H1 (cell line): ENCODE measurements around the gene DHRS2. TPM values are rescaled to one million over a fixed set of nuclear protein-coding genes. Genes with fewer than 3 reads are reported as not detected.

Experiments used
- CTCF ChIA-PET: fragments of 300-600 bp; sonication (Branson Sonifier 250); formaldehyde crosslinking; loops from one replicate; lab custom pipeline; 2021; ENCODE audit not compliant: partially characterized antibody; lab: Charles Lee
- POLR2A ChIA-PET: fragments of 300-600 bp; sonication (Branson Sonifier 250); formaldehyde crosslinking; loops from one replicate; lab custom pipeline; 2021; ENCODE audit warnings: inconsistent platforms; ENCODE audit not compliant: partially characterized antibody; lab: Charles Lee
- DNase-seq, 2 experiments: peaks; one replicate each; pipeline versions ENCODE4 v3.0.0 to v3.0.0-alpha.2; 2010 to 2022; ENCODE audit warnings: low spot score in 2 of 2, low read depth in 1 of 2, mixed read lengths in 1 of 2
- FAIRE-seq: peaks from 2 replicates; lab custom pipeline; 2011; peaks lifted over from hg19 to GRCh38; lab: Jason Lieb, UNC
- H2AFZ ChIP-seq: 2 replicates; pipeline ENCODE4 v1.8.1; 2012; ENCODE audit warnings: low read length, inconsistent platforms
- H2AK5ac ChIP-seq: 2 replicates; pipeline ENCODE4 v1.6.1; 2013; ENCODE audit warnings: low read depth, low read length
- H2BK120ac ChIP-seq: replicated peaks from 2 replicates; pipeline ENCODE3; 2013; ENCODE audit warnings: low read depth, low read length, inconsistent platforms
- H2BK12ac ChIP-seq: 2 replicates; pipeline ENCODE4 v1.6.1; 2013; ENCODE audit warnings: low read depth, low read length
- H2BK15ac ChIP-seq: 2 replicates; pipeline ENCODE4 v1.6.1; 2013; ENCODE audit warnings: low read length
- H2BK20ac ChIP-seq: 2 replicates; pipeline ENCODE4 v1.6.1; 2013; ENCODE audit warnings: low read length
- H2BK5ac ChIP-seq: 2 replicates; pipeline ENCODE4 v1.6.1; 2013; ENCODE audit warnings: low read depth, low read length
- H3K14ac ChIP-seq: 2 replicates; pipeline ENCODE4 v1.6.1; 2013; ENCODE audit warnings: inconsistent platforms; ENCODE audit not compliant: insufficient read length
- H3K18ac ChIP-seq: 2 replicates; pipeline ENCODE4 v1.6.1; 2013; ENCODE audit warnings: low read length; ENCODE audit errors: extremely low read depth
- H3K23ac ChIP-seq: 2 replicates; pipeline ENCODE4 v1.6.1; 2013; ENCODE audit warnings: inconsistent platforms; ENCODE audit not compliant: insufficient read length
- H3K23me2 ChIP-seq: 2 replicates; pipeline ENCODE4 v1.6.1; 2013; ENCODE audit warnings: low read depth, low read length
- H3K27ac ChIP-seq: 2 replicates; pipeline ENCODE4 v1.6.1; 2011; ENCODE audit warnings: low read depth, low read length, inconsistent platforms
- H3K27me3 ChIP-seq, 4 experiments: replicated peaks in 1 of 4; 1 replicate in 1 of 4; 2 replicates in 3 of 4; pipeline versions ENCODE4 v1.6.1 to v1.8.1; 2011 to 2013; ENCODE audit warnings: low read length in 3 of 4, mild to moderate bottlenecking in 3 of 4, inconsistent platforms in 2 of 4, mixed read lengths in 2 of 4, moderate library complexity in 1 of 4; ENCODE audit not compliant: control insufficient read depth in 3 of 4, insufficient read depth in 3 of 4; ENCODE audit errors: extremely low read depth in 1 of 4
- H3K36me3 ChIP-seq, 4 experiments: 2 replicates each; pipeline versions ENCODE4 v1.6.1 to v1.8.1; 2011 to 2013; ENCODE audit warnings: mild to moderate bottlenecking in 4 of 4, low read length in 3 of 4, moderate library complexity in 2 of 4, control low read depth in 1 of 4, inconsistent platforms in 1 of 4; ENCODE audit not compliant: insufficient read depth in 4 of 4, control insufficient read depth in 2 of 4
- H3K4ac ChIP-seq: replicated peaks from 2 replicates; pipeline ENCODE3; 2013; ENCODE audit warnings: low read length, low read depth, mixed read lengths, inconsistent platforms; ENCODE audit not compliant: insufficient read length
- H3K4me1 ChIP-seq, 4 experiments: replicated peaks in 1 of 4; 1 replicate in 1 of 4; 2 replicates in 3 of 4; pipeline versions ENCODE4 v1.6.1 to v1.8.1; 2011 to 2013; ENCODE audit warnings: low read length in 3 of 4, inconsistent platforms in 2 of 4, mixed read lengths in 1 of 4; ENCODE audit not compliant: insufficient read depth in 4 of 4, control insufficient read depth in 3 of 4
- H3K4me2 ChIP-seq, 2 experiments: 2 replicates each; pipeline versions ENCODE4 v1.6.1 to v1.8.1; 2011 to 2013; ENCODE audit warnings: low read depth in 2 of 2, low read length in 2 of 2, control low read depth in 1 of 2, inconsistent platforms in 1 of 2, mild to moderate bottlenecking in 1 of 2; ENCODE audit not compliant: insufficient read depth in 1 of 2
- H3K4me3 ChIP-seq, 4 experiments: fragments of 200-600, 300-600 bp in 1 of 4; sonication (generic), shearing (Covaris generic), sonication (Bioruptor Twin) in 1 of 4; 2 replicates each; pipeline versions ENCODE4 v1.5.1 to v1.8.1; 2011 to 2016; ENCODE audit warnings: low read length in 4 of 4, low read depth in 3 of 4, control low read depth in 2 of 4, inconsistent platforms in 2 of 4, mild to moderate bottlenecking in 2 of 4, mixed read lengths in 1 of 4, moderate library complexity in 1 of 4; ENCODE audit not compliant: insufficient read depth in 2 of 4; ENCODE audit errors: extremely low read depth in 1 of 4
- H3K56ac ChIP-seq: replicated peaks from 2 replicates; pipeline ENCODE3; 2013; ENCODE audit warnings: low read depth, mild to moderate bottlenecking, mixed read lengths, low read length, inconsistent platforms; ENCODE audit not compliant: insufficient read length
- H3K79me1 ChIP-seq: 2 replicates; pipeline ENCODE4 v1.6.1; 2013; ENCODE audit warnings: low read depth, low read length, control low read depth
- H3K79me2 ChIP-seq, 2 experiments: 2 replicates each; pipeline versions ENCODE4 v1.6.1 to v1.8.1; 2012 to 2013; ENCODE audit warnings: low read length in 2 of 2, mild to moderate bottlenecking in 2 of 2, inconsistent platforms in 1 of 2; ENCODE audit not compliant: insufficient read depth in 2 of 2, control insufficient read depth in 1 of 2
- H3K9ac ChIP-seq, 4 experiments: replicated peaks in 1 of 4; 1 replicate in 1 of 4; 2 replicates in 3 of 4; pipeline versions ENCODE4 v1.6.1 to v1.8.1; 2011 to 2013; ENCODE audit warnings: low read depth in 3 of 4, low read length in 3 of 4, control low read depth in 2 of 4, mild to moderate bottlenecking in 2 of 4, moderate library complexity in 2 of 4, inconsistent platforms in 1 of 4; ENCODE audit errors: extremely low read depth in 1 of 4
- H3K9me3 ChIP-seq, 2 experiments: 2 replicates each; pipeline versions ENCODE4 v1.6.1 to v1.8.1; 2012 to 2013; ENCODE audit warnings: mild to moderate bottlenecking in 2 of 2, moderate library complexity in 2 of 2, control low read depth in 1 of 2, inconsistent platforms in 1 of 2, low read depth in 1 of 2, low read length in 1 of 2, mixed read lengths in 1 of 2; ENCODE audit not compliant: insufficient read depth in 2 of 2
- H4K20me1 ChIP-seq, 2 experiments: replicated peaks in 1 of 2; 2 replicates each; pipeline versions ENCODE3 to v1.8.1; 2011 to 2013; ENCODE audit warnings: inconsistent platforms in 2 of 2, low read length in 2 of 2, mild to moderate bottlenecking in 1 of 2; ENCODE audit not compliant: insufficient read depth in 2 of 2, control insufficient read depth in 1 of 2
- H4K5ac ChIP-seq: 2 replicates; pipeline ENCODE4 v1.6.1; 2013; ENCODE audit warnings: low read length, low read depth, mixed read lengths, inconsistent platforms; ENCODE audit not compliant: insufficient read length
- H4K8ac ChIP-seq: 2 replicates; pipeline ENCODE4 v1.8.0; 2013; ENCODE audit warnings: mild to moderate bottlenecking, moderate library complexity, low read length, inconsistent platforms; ENCODE audit not compliant: insufficient read depth; ENCODE audit errors: extremely low read depth
- H4K91ac ChIP-seq: replicated peaks from 2 replicates; pipeline ENCODE3; 2013; ENCODE audit warnings: low read length, mixed read lengths, inconsistent platforms; ENCODE audit not compliant: insufficient read length
- CBX8 ChIP-seq: fragments of 300-800, 300-1000 bp; sonication (generic); IDR thresholded peaks from 2 replicates; pipeline ENCODE4 v1.7.1; 2016; ENCODE audit warnings: low read depth, low read length, borderline replicate concordance
- CHD2 ChIP-seq: IDR thresholded peaks from 2 replicates; pipeline ENCODE4 v1.6.1; 2012; ENCODE audit warnings: low read length, improper control_type of control experiment
- JUND ChIP-seq: IDR thresholded peaks from 2 replicates; pipeline ENCODE4 v1.6.1; 2011; ENCODE audit warnings: mild to moderate bottlenecking, improper control_type of control experiment, low read length
- NANOG ChIP-seq: IDR thresholded peaks from 2 replicates; pipeline ENCODE4 v1.6.1; 2011; ENCODE audit warnings: low read length, low read depth, mild to moderate bottlenecking, inconsistent platforms; ENCODE audit not compliant: insufficient read depth, poor library complexity, severe bottlenecking
- SAP30 ChIP-seq: fragments of 300-600 bp; sonication (generic); IDR thresholded peaks from 2 replicates; pipeline ENCODE4 v1.7.1; 2012; ENCODE audit warnings: low read length, moderate library complexity, mild to moderate bottlenecking, inconsistent platforms; ENCODE audit not compliant: insufficient read depth, insufficient replicate concordance
- SUZ12 ChIP-seq: fragments of 200-600 bp; sonication (generic); IDR thresholded peaks from 2 replicates; pipeline ENCODE4 v1.6.1; 2012; ENCODE audit warnings: mild to moderate bottlenecking, inconsistent platforms, low read length, moderate library complexity, mixed read lengths
- ZNF274 ChIP-seq: IDR thresholded peaks from 2 replicates; pipeline ENCODE4 v1.7.0; 2012; ENCODE audit warnings: low read length, borderline replicate concordance; ENCODE audit errors: extremely low read depth
- WGBS, 2 experiments: shearing (Covaris generic) in 1 of 2; methylation state at CpG; one replicate each; pipeline versions ENCODE4 v1.1.6 to v1.1.7; 2013 to 2015; ENCODE audit warnings: low lambda C conversion rate in 2 of 2, mixed read lengths in 2 of 2, inconsistent platforms in 1 of 2, low coverage in 1 of 2, missing lambda C conversion rate in 1 of 2; ENCODE audit not compliant: insufficient replicate concordance in 2 of 2, insufficient coverage in 1 of 2, insufficient read length in 1 of 2; ENCODE audit errors: extremely low coverage in 1 of 2, missing lambda C conversion rate in 1 of 2; 5-methylcytosine and 5-hydroxymethylcytosine counted together
- polyA plus RNA-seq, 7 experiments: library from polyadenylated mRNA; depleted of rRNA in 3 of 7; stranded (reverse) in 5 of 7; unstranded in 2 of 7; fragments of >200 nt in 5 of 7; fragments of 200-250 nt in 2 of 7; gene quantifications; 1 replicate in 5 of 7; 2 replicates in 1 of 7; 4 replicates in 1 of 7; pipeline versions ENCODE4 v1.2.1 to v1.2.3, GENCODE V29; 2011 to 2013; ENCODE audit warnings: missing spikeins in 2 of 7, mixed read lengths in 2 of 7
- total RNA-seq: library from RNA; stranded (reverse); fragmentation: NEBNext Ultra II Directional; extraction: Animal tissue kit (Norgen Biotek cat#: 25700); gene quantifications from 2 replicates; pipeline ENCODE4 v1.2.1, GENCODE V29; 2021

The DHRS2 gene
- total and polyA plus RNA-seq, 2 of the 8 experiments (the other 6 are each of a cell fraction or from before 2014, with no cell fraction given): 1.1 to 3.5 TPM

GRCh38 chr14:23609001-23609400, 27.2 kb upstream of the DHRS2 start:
- Histone ChIP-seq H4K20me1 (no peaks in the 10 kb centered on the region), H4K5ac (no peak overlapping the region), H3K23me2 (peaks cover 3% of the 10 kb centered on the region; the same call in 1 of the 2 replicates), H3K79me1 (no peaks in the 10 kb centered on the region), H2AK5ac (no peak overlapping the region), H3K27ac (no peak overlapping the region), H2AFZ (no peak overlapping the region), H2BK5ac (no peak overlapping the region), H3K9me3 (no peaks in the 10 kb centered on the region; a peak in 1 of 4 replicates), H3K18ac (no peak overlapping the region), H2BK20ac (no peak overlapping the region), H3K23ac (no peak overlapping the region), H3K56ac (no peak overlapping the region), H4K8ac (no peak overlapping the region), H3K9ac (no peak overlapping the region), H2BK12ac (no peak overlapping the region), H3K36me3 (no peaks in the 10 kb centered on the region), H3K4me3 (no peak overlapping the region), H3K4ac (no peak overlapping the region), H3K14ac (no peak overlapping the region), H2BK15ac (no peak overlapping the region), H3K4me1 (no peaks in the 10 kb centered on the region), H3K4me2 (no peak overlapping the region), H4K91ac (no peak overlapping the region), H3K79me2 (no peaks in the 10 kb centered on the region), H3K27me3 (no peaks in the 10 kb centered on the region; a peak in 1 of 7 replicates), H2BK120ac (no peak overlapping the region)
- TF ChIP-seq JUND (no peak), CBX8 (no peak), NANOG (no peak), ZNF274 (no peak), CHD2 (no peak), SUZ12 (no peak), SAP30 (no peak)
- FAIRE-seq (no peak), DNase-seq (no peak)
- POLR2A ChIA-PET: no interaction called here
- WGBS, 2 experiments: 78% methylated on average over 3 of the region's 3 CpGs; no CpG with 5 or more reads in 1 of the 2 experiments
- CTCF ChIA-PET: interaction anchor here (6.1 to 6.2 kb wide), 2 partner anchors 23 to 302 kb away, joined by 20 to 53 read pairs; no protein-coding TSS in a partner anchor
